Ovary (tissue), 9 donors: Measurements from ENCODE around the gene CYB5R3. TPM values are rescaled to one million over a fixed set of nuclear protein-coding genes. Genes with fewer than 3 reads are reported as not detected.

Experiments used
- DNase-seq, 5 donors: peaks; one replicate each; pipeline ENCODE4 v3.0.0-alpha.2; 2019 to 2020
- H3K27ac ChIP-seq, 2 donors: fragments of 200-600 bp; one replicate each; pipeline versions ENCODE4 v1.5.1 to v1.8.0; 2019 to 2022
- H3K27me3 ChIP-seq: fragments of 200-600 bp; one replicate; pipeline ENCODE4 v1.8.0; 2022
- H3K36me3 ChIP-seq: fragments of 200-600 bp; sonication (generic); one replicate; pipeline ENCODE4 v1.5.1; 2019
- H3K4me1 ChIP-seq: one replicate; pipeline ENCODE4 v1.8.1; 2013; ENCODE audit warnings: mild to moderate bottlenecking, moderate library complexity; ENCODE audit not compliant: insufficient read depth
- H3K4me3 ChIP-seq: fragments of 200-600 bp; sonication (generic); one replicate; pipeline ENCODE4 v1.5.1; 2017
- H3K9me3 ChIP-seq, 2 donors: fragments of 200-600 bp in 1 of 2; sonication (generic) in 1 of 2; one replicate each; pipeline versions ENCODE4 v1.5.1 to v1.8.1; 2013 to 2019; ENCODE audit warnings: mild to moderate bottlenecking in 1 of 2, moderate library complexity in 1 of 2
- EP300 ChIP-seq: sonication (generic); formaldehyde crosslinking; IDR thresholded peaks from one replicate; pipeline ENCODE4 v1.6.1; 2017; ENCODE audit warnings: antibody characterized with exemption
- POLR2A ChIP-seq: fragments of 450-650 bp; IDR thresholded peaks from one replicate; pipeline ENCODE4 v1.6.1; 2017; ENCODE audit warnings: antibody characterized with exemption, mild to moderate bottlenecking, moderate library complexity
- WGBS, 3 donors: extraction: QIAGEN DNeasy Blood & Tissue Kit in 1 of 3; methylation state at CpG; one replicate each; pipeline versions ENCODE4 v1.1.5 to v1.1.7; 2013 to 2017; 5-methylcytosine and 5-hydroxymethylcytosine counted together
- intact Hi-C, 4 donors: fragments of 100-400 bp; cut with DNase I; formaldehyde crosslinking; loops; one replicate each; pipeline versions ENCODE4 v1.11.0 to v1.15.1; 2022 to 2023
- polyA plus RNA-seq, 2 donors: library from polyadenylated mRNA; stranded (reverse); fragments of 200-250 nt in 1 of 2; fragments of 350-450 nt in 1 of 2; fragmentation: Illumina TruSeq in 1 of 2; extraction: RNeasy Lipid Tissue Mini Kit (QIAGEN cat#74804) in 1 of 2; gene quantifications; one replicate each; pipeline ENCODE4 v1.2.3, GENCODE V29; 2013 to 2014
- total RNA-seq, 7 donors: library from RNA; depleted of rRNA in 2 of 7; stranded (reverse); fragments of >200 nt in 2 of 7; fragmentation: NEBNext Ultra II Directional in 3 of 7; extraction: Animal tissue kit (Norgen Biotek cat#: 25700) in 3 of 7; gene quantifications; one replicate each; pipeline versions ENCODE4 v1.1.0 to v1.2.4, GENCODE V29; 2016 to 2023
- TF ChIP-seq, protein P1 (sequence below), 3 donors: fragments of 450-650 bp in 2 of 3; fragments of 200-600 bp in 1 of 3; IDR thresholded peaks; one replicate each; pipeline versions ENCODE4 v1.5.1 to v1.8.0; 2016 to 2022; ENCODE audit warnings: antibody characterized with exemption in 3 of 3, mild to moderate bottlenecking in 1 of 3
- donor health status: DM: no; HTN: no; CAD: no; lungs with moderate emphysema.
- donor health status: DM: no; HTN: no; CAD: no.
- donor health status: Bipolar disorder and iron deficiency.
- donor health status: DM: yes; HTN: yes; CAD: no.
- donor health status: DM: no; HTN: no; CAD: no.
- donor health status: DM: yes; HTN: yes; CAD: no.

The CYB5R3 gene
- total and polyA plus RNA-seq, 9 donors = 56.9 to 279 (median 228) TPM

DNA sequence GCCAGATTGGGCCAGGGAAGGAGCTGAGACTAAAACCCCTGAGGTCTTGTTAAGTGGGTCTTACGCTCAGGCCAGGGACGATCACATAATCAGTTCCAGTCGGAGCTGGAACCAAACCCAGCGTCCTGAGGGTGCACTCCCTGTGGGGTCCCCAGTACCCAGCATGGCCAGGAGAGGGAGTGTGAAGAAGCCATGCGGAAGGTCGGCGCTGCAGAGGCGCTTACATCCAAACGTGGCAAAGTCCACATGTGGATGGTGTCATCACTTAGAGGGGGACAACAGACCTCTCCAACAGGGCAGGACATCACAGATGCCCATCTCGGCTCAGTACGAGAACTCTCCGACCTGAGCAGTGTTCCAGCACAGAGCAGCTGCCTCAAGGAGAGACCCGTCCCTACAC is 17.1 kb downstream of the CYB5R3 start:
- H3K9me3 ChIP-seq = no peaks in the 10 kb centered on the region
- no peaks in the 10 kb centered on the region for H3K36me3 ChIP-seq
- peaks cover 6% of the 10 kb centered on the region for H3K4me1 ChIP-seq
- H3K4me3 ChIP-seq = no peak overlapping the region
- intact Hi-C loops = no loop called here
- TF ChIP-seq POLR2A (no peak), EP300 (no peak)
- TF ChIP-seq, protein P1, sequence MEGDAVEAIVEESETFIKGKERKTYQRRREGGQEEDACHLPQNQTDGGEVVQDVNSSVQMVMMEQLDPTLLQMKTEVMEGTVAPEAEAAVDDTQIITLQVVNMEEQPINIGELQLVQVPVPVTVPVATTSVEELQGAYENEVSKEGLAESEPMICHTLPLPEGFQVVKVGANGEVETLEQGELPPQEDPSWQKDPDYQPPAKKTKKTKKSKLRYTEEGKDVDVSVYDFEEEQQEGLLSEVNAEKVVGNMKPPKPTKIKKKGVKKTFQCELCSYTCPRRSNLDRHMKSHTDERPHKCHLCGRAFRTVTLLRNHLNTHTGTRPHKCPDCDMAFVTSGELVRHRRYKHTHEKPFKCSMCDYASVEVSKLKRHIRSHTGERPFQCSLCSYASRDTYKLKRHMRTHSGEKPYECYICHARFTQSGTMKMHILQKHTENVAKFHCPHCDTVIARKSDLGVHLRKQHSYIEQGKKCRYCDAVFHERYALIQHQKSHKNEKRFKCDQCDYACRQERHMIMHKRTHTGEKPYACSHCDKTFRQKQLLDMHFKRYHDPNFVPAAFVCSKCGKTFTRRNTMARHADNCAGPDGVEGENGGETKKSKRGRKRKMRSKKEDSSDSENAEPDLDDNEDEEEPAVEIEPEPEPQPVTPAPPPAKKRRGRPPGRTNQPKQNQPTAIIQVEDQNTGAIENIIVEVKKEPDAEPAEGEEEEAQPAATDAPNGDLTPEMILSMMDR (IDR thresholded peaks at IDR 0.05) = no peak
- 76 to 82% (median 77%) methylated on average over 13 of the region's 13 CpGs for WGBS, 3 donors
- no peak for DNase-seq
- H3K27ac ChIP-seq = no peak overlapping the region
- H3K27me3 ChIP-seq = no peaks in the 10 kb centered on the region

DNA sequence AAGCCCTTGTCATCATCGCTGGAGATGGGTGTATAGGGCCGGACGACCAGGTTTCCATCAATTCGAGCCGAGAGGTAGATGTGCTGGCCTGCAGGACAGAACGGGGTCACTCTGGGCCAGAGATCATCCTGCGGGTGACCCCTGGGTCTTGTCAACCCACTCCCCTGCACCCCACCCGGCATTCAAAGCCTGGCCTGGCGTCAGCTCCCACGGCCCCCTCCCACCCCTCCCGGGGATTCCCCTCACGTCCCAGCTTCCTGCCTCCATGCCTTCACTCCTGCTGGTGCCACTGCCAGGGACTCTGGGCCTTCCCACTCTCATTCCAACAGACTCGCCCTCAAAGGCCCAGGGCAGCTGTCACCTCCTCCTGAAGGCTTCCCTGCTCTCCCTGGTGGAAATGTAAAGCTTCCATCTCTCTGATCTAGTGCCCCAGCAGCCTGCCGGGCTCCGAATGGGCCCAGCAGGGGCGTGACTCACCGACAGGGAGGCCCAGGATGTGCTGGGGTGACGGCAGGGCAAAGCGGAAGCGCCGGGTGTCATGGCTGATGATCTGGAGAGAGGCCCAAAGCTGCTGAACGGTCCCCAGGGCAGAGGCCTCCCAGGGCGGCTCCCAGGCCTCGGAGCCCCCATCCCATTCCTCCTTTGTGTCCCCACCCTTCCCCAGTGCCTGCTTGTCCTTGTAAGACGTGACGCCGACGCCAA is 18.1 kb downstream of the CYB5R3 start:
- TF ChIP-seq EP300 = no peak
- TF ChIP-seq POLR2A = no peak
- TF ChIP-seq, protein P1 (IDR thresholded peaks at IDR 0.05) = no peak
- Histone ChIP-seq H3K4me1 (peaks cover 6% of the 10 kb centered on the region), H3K36me3 (no peaks in the 10 kb centered on the region), H3K9me3 (no peaks in the 10 kb centered on the region), H3K27ac (no peak overlapping the region), H3K27me3 (no peaks in the 10 kb centered on the region), H3K4me3 (no peak overlapping the region)
- intact Hi-C loops = no loop called here
- DNase-seq = no peak
- WGBS, 3 donors = 82 to 87% (median 86%) methylated on average over 26 to 28 of the region's 28 CpGs

DNA sequence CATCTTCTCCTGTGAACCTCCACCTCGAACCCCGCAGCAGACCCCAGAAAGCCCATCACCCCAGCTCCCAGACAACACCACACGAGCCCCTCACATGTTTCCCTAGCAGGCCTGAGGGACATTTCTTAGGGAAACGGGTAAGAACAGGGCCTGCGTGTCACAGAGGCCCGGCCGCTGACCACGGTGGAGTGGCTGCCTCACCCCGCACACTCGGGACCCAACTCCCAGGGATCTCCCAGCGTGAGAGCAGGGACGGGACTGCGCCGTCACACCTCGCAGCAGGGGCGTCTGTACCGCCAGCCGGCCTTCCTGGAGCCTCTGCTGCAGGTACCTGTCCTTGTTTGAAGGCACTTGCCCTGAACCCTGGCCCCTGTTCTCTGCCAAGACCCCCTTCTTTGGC is 19.0 kb downstream of the CYB5R3 start:
- Histone ChIP-seq H3K4me3 (no peak overlapping the region), H3K36me3 (no peaks in the 10 kb centered on the region), H3K9me3 (no peaks in the 10 kb centered on the region), H3K27ac (no peak overlapping the region), H3K4me1 (peaks cover 6% of the 10 kb centered on the region), H3K27me3 (no peaks in the 10 kb centered on the region)
- TF ChIP-seq EP300 (no peak), POLR2A (no peak)
- TF ChIP-seq, protein P1 (IDR thresholded peaks at IDR 0.05) = no peak
- 92 to 96% (median 94%) methylated on average over 18 of the region's 18 CpGs for WGBS, 3 donors
- intact Hi-C loops = no loop called here
- DNase-seq = no peak

DNA sequence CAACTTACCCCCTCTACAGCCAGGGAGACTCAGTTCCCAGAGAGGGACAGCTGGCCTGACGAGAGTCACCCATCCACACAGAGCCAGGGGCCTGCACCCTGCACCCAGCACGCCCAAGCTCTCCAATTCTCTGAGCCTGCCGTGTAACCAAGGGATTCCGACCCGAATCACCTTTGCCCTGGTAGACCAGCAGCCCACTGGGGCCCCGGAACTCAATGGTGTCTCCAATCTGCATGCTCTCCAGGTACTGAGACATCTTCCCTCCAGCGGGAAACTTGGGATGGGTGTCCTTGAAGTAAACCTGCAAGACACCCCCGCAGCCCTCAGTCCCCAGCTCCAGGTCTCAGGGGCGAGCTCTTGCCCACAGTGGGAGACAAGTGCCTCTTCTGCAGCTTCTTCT is 21.2 kb downstream of the CYB5R3 start:
- intact Hi-C loops = no loop called here
- Histone ChIP-seq H3K4me1 (peaks cover 6% of the 10 kb centered on the region), H3K36me3 (no peaks in the 10 kb centered on the region), H3K27me3 (no peaks in the 10 kb centered on the region), H3K4me3 (no peak overlapping the region), H3K9me3 (no peaks in the 10 kb centered on the region), H3K27ac (no peak overlapping the region)
- TF ChIP-seq, protein P1 (IDR thresholded peaks at IDR 0.05) = no peak
- TF ChIP-seq EP300 (no peak), POLR2A (no peak)
- WGBS, 3 donors = 84 to 88% (median 87%) methylated on average over 9 of the region's 9 CpGs
- no peak for DNase-seq
